ENCODE data around the gene PGBD5.

The PGBD5 gene

DNA sequence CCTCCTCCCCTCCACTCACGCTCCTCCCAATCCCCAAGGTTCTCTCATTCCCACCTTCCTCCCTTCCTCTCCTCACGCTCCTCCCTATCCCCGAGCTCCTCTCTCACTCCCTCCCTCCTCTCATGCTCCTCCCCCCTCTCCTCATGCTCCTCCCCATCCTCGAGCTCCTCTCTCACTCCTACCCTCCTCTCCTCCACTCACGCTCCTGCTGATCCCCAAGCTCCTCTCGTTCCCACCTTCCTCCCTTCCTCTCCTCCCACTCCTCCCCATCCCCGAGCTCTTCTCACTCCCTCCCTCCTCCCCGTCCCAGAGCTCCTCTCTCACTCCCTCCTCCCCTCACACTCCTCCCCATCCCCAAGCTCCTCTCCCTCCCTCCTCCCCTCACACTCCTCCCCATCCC lies 31.4 kb downstream of the PGBD5 start:
- H4K91ac ChIP-seq (ENCODE audit: low read depth, low read length, poor library complexity) = no peak overlapping the region
- H3K14ac ChIP-seq (ENCODE audit: low read length) = no peak overlapping the region
- H4K8ac ChIP-seq (ENCODE audit: low read depth, low read length) = no peak overlapping the region
- H2BK15ac ChIP-seq (ENCODE audit: low read length) = no peak overlapping the region
- no peak overlapping the region for H3K4me2 ChIP-seq (ENCODE audit: insufficient read depth, low read length, poor library complexity, severe bottlenecking)
- no peak overlapping the region for H3K9ac ChIP-seq (ENCODE audit: low read depth, low read length, poor library complexity)
- H2BK120ac ChIP-seq (ENCODE audit: low read depth, low read length) = no peak overlapping the region
- no peak overlapping the region for H3K4me3 ChIP-seq (ENCODE audit: low read length in 2 of 2)
- H3K36me3 ChIP-seq (replicated peaks in 1 of 2; ENCODE audit: control insufficient read depth in 2 of 2, insufficient read depth in 2 of 2, low read length in 2 of 2) = peaks cover 0 to 6% of the 10 kb centered on the region in 2 donors
- peaks cover 3 to 4% of the 10 kb centered on the region in 2 donors for H3K9me3 ChIP-seq (replicated peaks in 1 of 2; ENCODE audit: control insufficient read depth in 2 of 2, insufficient read depth in 1 of 2, low read depth in 1 of 2, low read length in 2 of 2)
- no peak overlapping the region for H2AFZ ChIP-seq (ENCODE audit: low read length)
- no peak overlapping the region for H2BK5ac ChIP-seq (ENCODE audit: low read length)
- 100% methylated on average over 2 of the region's 8 CpGs; no CpG with 5 or more reads in 1 of the 2 donors for WGBS, 2 donors (ENCODE audit: extremely low coverage in 2 of 2, insufficient read length in 2 of 2, insufficient replicate concordance in 1 of 2)
- H3K18ac ChIP-seq (ENCODE audit: low read length) = no peak overlapping the region
- H3K79me1 ChIP-seq (ENCODE audit: low read depth, low read length) = peaks cover 5% of the 10 kb centered on the region
- H3K4me1 ChIP-seq (ENCODE audit: control insufficient read depth in 2 of 2, insufficient read depth in 1 of 2, low read depth in 1 of 2, low read length in 2 of 2) = peaks cover 0 to 4% of the 10 kb centered on the region in 2 donors
- H3K27me3 ChIP-seq (ENCODE audit: control insufficient read depth in 3 of 3, insufficient read depth in 3 of 3, low read depth in 1 of 3, low read length in 3 of 3) = no peaks in the 10 kb centered on the region
- no peak for DNase-seq (ENCODE audit: low spot score)
- H2AK5ac ChIP-seq (ENCODE audit: low read depth, low read length) = no peak overlapping the region
- no peak overlapping the region for H3K27ac ChIP-seq (replicated peaks; ENCODE audit: low read length)
- no peak overlapping the region for H3K23ac ChIP-seq (ENCODE audit: low read depth, low read length, poor library complexity)
- H2BK12ac ChIP-seq (ENCODE audit: low read length) = no peak overlapping the region
- no peak overlapping the region for H3K4ac ChIP-seq (ENCODE audit: low read length)

DNA sequence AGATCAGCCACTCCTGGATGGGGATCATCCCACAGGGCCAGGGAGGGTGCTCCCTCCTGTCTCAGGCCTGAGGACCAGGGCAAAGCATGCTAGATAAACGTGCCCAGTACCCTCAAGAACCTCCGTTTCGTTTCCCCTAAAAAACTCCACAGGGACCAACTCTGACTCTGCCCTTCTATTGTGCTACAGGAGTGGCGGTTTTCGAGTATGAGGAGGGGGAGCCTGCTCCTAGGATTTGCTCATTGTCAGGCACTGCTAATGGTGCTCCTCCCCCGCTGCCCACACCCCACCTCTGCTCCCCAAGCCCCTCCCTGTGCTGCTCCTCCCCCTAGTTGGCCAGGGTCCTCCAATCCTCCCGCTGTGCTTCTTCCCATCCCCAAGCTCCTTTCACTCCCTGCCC lies 32.0 kb downstream of the PGBD5 start:
- Histone ChIP-seq H2BK15ac (ENCODE audit: low read length) (no peak overlapping the region), H3K27me3 (ENCODE audit: control insufficient read depth in 3 of 3, insufficient read depth in 3 of 3, low read depth in 1 of 3, low read length in 3 of 3) (no peaks in the 10 kb centered on the region), H3K79me1 (ENCODE audit: low read depth, low read length) (peaks cover 5% of the 10 kb centered on the region), H3K18ac (ENCODE audit: low read length) (no peak overlapping the region), H3K14ac (ENCODE audit: low read length) (no peak overlapping the region), H3K27ac (replicated peaks; ENCODE audit: low read length) (no peak overlapping the region), H4K91ac (ENCODE audit: low read depth, low read length, poor library complexity) (no peak overlapping the region), H3K9ac (ENCODE audit: low read depth, low read length, poor library complexity) (no peak overlapping the region), H2BK12ac (ENCODE audit: low read length) (no peak overlapping the region), H3K4ac (ENCODE audit: low read length) (no peak overlapping the region), H3K4me2 (ENCODE audit: insufficient read depth, low read length, poor library complexity, severe bottlenecking) (no peak overlapping the region), H2AFZ (ENCODE audit: low read length) (no peak overlapping the region), H4K8ac (ENCODE audit: low read depth, low read length) (no peak overlapping the region), H3K4me1 (ENCODE audit: control insufficient read depth in 2 of 2, insufficient read depth in 1 of 2, low read depth in 1 of 2, low read length in 2 of 2) (peaks cover 0 to 2% of the 10 kb centered on the region in 2 donors), H3K9me3 (replicated peaks in 1 of 2; ENCODE audit: control insufficient read depth in 2 of 2, insufficient read depth in 1 of 2, low read depth in 1 of 2, low read length in 2 of 2) (peaks cover 3 to 4% of the 10 kb centered on the region in 2 donors), H3K23ac (ENCODE audit: low read depth, low read length, poor library complexity) (no peak overlapping the region), H3K36me3 (replicated peaks in 1 of 2; ENCODE audit: control insufficient read depth in 2 of 2, insufficient read depth in 2 of 2, low read length in 2 of 2) (peaks cover 0 to under 1% of the 10 kb centered on the region in 2 donors), H3K4me3 (ENCODE audit: low read length in 2 of 2) (no peak overlapping the region), H2BK5ac (ENCODE audit: low read length) (no peak overlapping the region), H2BK120ac (ENCODE audit: low read depth, low read length) (no peak overlapping the region), H2AK5ac (ENCODE audit: low read depth, low read length) (no peak overlapping the region)
- WGBS, 2 donors (ENCODE audit: extremely low coverage in 2 of 2, insufficient read length in 2 of 2, insufficient replicate concordance in 1 of 2) = no CpG with 5 or more reads among the region's 7 CpGs
- DNase-seq (ENCODE audit: low spot score) = no peak

GRCh38 chr1:230393722-230394121 lies 32.4 kb downstream of the PGBD5 start:
- Histone ChIP-seq H3K79me1 (ENCODE audit: low read depth, low read length) (peaks cover 5% of the 10 kb centered on the region), H4K8ac (ENCODE audit: low read depth, low read length) (no peak overlapping the region), H3K18ac (ENCODE audit: low read length) (no peak overlapping the region), H3K23ac (ENCODE audit: low read depth, low read length, poor library complexity) (no peak overlapping the region), H3K4ac (ENCODE audit: low read length) (no peak overlapping the region), H3K4me2 (ENCODE audit: insufficient read depth, low read length, poor library complexity, severe bottlenecking) (no peak overlapping the region), H3K27ac (replicated peaks; ENCODE audit: low read length) (no peak overlapping the region), H3K4me1 (ENCODE audit: control insufficient read depth in 2 of 2, insufficient read depth in 1 of 2, low read depth in 1 of 2, low read length in 2 of 2) (peaks cover 0 to 2% of the 10 kb centered on the region in 2 donors), H2BK5ac (ENCODE audit: low read length) (no peak overlapping the region), H2BK120ac (ENCODE audit: low read depth, low read length) (no peak overlapping the region), H3K27me3 (ENCODE audit: control insufficient read depth in 3 of 3, insufficient read depth in 3 of 3, low read depth in 1 of 3, low read length in 3 of 3) (no peaks in the 10 kb centered on the region), H2BK12ac (ENCODE audit: low read length) (no peak overlapping the region), H3K9me3 (replicated peaks in 1 of 2; ENCODE audit: control insufficient read depth in 2 of 2, insufficient read depth in 1 of 2, low read depth in 1 of 2, low read length in 2 of 2) (peaks cover 3 to 4% of the 10 kb centered on the region in 2 donors), H2BK15ac (ENCODE audit: low read length) (no peak overlapping the region), H2AFZ (ENCODE audit: low read length) (no peak overlapping the region), H3K36me3 (replicated peaks in 1 of 2; ENCODE audit: control insufficient read depth in 2 of 2, insufficient read depth in 2 of 2, low read length in 2 of 2) (no peaks in the 10 kb centered on the region), H2AK5ac (ENCODE audit: low read depth, low read length) (no peak overlapping the region), H3K4me3 (ENCODE audit: low read length in 2 of 2) (no peak overlapping the region), H3K9ac (ENCODE audit: low read depth, low read length, poor library complexity) (no peak overlapping the region), H4K91ac (ENCODE audit: low read depth, low read length, poor library complexity) (no peak overlapping the region), H3K14ac (ENCODE audit: low read length) (no peak overlapping the region)
- no CpG with 5 or more reads among the region's 18 CpGs for WGBS, 2 donors (ENCODE audit: extremely low coverage in 2 of 2, insufficient read length in 2 of 2, insufficient replicate concordance in 1 of 2)
- no peak for DNase-seq (ENCODE audit: low spot score)

DNA sequence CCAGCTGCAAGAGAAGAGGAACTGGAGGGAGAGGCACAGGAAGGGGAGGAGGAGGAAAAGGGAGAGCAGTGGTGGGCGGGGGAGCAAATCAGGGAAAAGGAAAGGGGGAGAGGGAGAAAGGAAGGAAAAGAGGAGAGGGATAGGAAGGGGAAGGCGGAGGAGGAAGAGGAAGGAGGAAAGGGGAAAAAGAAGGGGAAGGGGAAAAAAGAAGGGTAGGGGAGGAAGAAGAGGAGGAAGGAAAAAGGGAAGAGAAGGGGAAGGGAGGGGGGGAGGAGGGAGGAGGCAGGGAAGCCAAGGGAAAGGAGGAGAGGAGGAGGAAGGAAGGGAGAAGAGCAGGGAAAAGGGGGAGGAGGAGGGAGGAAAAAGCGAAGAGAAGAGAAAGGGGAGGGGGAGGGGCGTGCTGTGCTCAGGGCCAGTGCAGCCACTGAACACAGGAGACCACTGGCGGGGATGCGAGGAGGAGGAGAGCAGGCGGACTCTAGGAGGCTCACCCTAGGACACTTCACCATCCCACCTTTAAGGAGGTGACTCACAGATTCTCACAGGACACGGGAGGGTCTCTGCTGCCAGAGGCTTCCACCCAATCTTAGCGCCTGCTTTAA lies 33.1 kb downstream of the PGBD5 start:
- Histone ChIP-seq H4K8ac (ENCODE audit: low read depth, low read length) (no peak overlapping the region), H3K18ac (ENCODE audit: low read length) (no peak overlapping the region), H2BK12ac (ENCODE audit: low read length) (no peak overlapping the region), H3K4me3 (ENCODE audit: low read length in 2 of 2) (no peak overlapping the region), H3K36me3 (replicated peaks in 1 of 2; ENCODE audit: control insufficient read depth in 2 of 2, insufficient read depth in 2 of 2, low read length in 2 of 2) (no peaks in the 10 kb centered on the region), H2BK120ac (ENCODE audit: low read depth, low read length) (no peak overlapping the region), H3K4me2 (ENCODE audit: insufficient read depth, low read length, poor library complexity, severe bottlenecking) (no peak overlapping the region), H3K23ac (ENCODE audit: low read depth, low read length, poor library complexity) (no peak overlapping the region), H3K9ac (ENCODE audit: low read depth, low read length, poor library complexity) (no peak overlapping the region), H2AFZ (ENCODE audit: low read length) (no peak overlapping the region), H2BK5ac (ENCODE audit: low read length) (no peak overlapping the region), H4K91ac (ENCODE audit: low read depth, low read length, poor library complexity) (no peak overlapping the region), H3K14ac (ENCODE audit: low read length) (no peak overlapping the region), H3K79me1 (ENCODE audit: low read depth, low read length) (peaks cover 3% of the 10 kb centered on the region), H3K4me1 (ENCODE audit: control insufficient read depth in 2 of 2, insufficient read depth in 1 of 2, low read depth in 1 of 2, low read length in 2 of 2) (peaks cover 0 to 2% of the 10 kb centered on the region in 2 donors), H2AK5ac (ENCODE audit: low read depth, low read length) (no peak overlapping the region), H3K27ac (replicated peaks; ENCODE audit: low read length) (no peak overlapping the region), H3K4ac (ENCODE audit: low read length) (no peak overlapping the region), H2BK15ac (ENCODE audit: low read length) (no peak overlapping the region), H3K27me3 (ENCODE audit: control insufficient read depth in 3 of 3, insufficient read depth in 3 of 3, low read depth in 1 of 3, low read length in 3 of 3) (no peaks in the 10 kb centered on the region), H3K9me3 (replicated peaks in 1 of 2; ENCODE audit: control insufficient read depth in 2 of 2, insufficient read depth in 1 of 2, low read depth in 1 of 2, low read length in 2 of 2) (peaks cover 3 to 4% of the 10 kb centered on the region in 2 donors)
- WGBS, 2 donors (ENCODE audit: extremely low coverage in 2 of 2, insufficient read length in 2 of 2, insufficient replicate concordance in 1 of 2) = no CpG with 5 or more reads among the region's 9 CpGs
- no peak for DNase-seq (ENCODE audit: low spot score)
